Measurements from ENCODE around the gene CORO2A.

DNA sequence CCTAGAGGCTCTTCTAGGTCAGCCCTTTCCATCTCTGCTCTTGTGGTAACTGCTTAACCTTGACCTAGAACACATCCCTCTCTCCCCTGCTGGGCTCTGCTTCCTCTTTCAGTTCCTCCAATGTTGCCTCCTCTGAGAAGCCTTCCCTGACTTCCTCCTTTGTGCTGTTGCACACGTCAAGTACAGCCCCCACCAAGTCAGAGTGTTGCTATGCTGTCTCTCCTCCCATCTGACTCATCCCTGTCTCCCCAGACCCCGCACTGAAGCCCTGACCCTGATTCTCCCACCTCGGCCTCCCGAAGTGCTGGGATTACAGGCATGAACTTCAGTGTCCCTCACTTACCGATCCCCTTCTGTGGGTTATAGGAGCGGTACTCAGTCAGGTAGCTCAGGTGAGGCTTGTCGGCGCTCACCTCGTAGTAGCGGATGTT is 63.0 kb downstream of the CORO2A start:
- TF ChIP-seq, protein P1, sequence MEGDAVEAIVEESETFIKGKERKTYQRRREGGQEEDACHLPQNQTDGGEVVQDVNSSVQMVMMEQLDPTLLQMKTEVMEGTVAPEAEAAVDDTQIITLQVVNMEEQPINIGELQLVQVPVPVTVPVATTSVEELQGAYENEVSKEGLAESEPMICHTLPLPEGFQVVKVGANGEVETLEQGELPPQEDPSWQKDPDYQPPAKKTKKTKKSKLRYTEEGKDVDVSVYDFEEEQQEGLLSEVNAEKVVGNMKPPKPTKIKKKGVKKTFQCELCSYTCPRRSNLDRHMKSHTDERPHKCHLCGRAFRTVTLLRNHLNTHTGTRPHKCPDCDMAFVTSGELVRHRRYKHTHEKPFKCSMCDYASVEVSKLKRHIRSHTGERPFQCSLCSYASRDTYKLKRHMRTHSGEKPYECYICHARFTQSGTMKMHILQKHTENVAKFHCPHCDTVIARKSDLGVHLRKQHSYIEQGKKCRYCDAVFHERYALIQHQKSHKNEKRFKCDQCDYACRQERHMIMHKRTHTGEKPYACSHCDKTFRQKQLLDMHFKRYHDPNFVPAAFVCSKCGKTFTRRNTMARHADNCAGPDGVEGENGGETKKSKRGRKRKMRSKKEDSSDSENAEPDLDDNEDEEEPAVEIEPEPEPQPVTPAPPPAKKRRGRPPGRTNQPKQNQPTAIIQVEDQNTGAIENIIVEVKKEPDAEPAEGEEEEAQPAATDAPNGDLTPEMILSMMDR (IDR thresholded peaks at IDR 0.05) = no peak
- TF ChIP-seq POLR2A (IDR thresholded peaks at IDR 0.05) = no peak

Measured in heart left ventricle (tissue), 13 donors.